ENCODE data around the gene PPIF. TPM values are rescaled to one million over a fixed set of nuclear protein-coding genes. Genes with fewer than 3 reads are reported as not detected.

Gene PPIF
- total RNA-seq, 1 experiment from 2014 or later = 80.9 TPM

DNA sequence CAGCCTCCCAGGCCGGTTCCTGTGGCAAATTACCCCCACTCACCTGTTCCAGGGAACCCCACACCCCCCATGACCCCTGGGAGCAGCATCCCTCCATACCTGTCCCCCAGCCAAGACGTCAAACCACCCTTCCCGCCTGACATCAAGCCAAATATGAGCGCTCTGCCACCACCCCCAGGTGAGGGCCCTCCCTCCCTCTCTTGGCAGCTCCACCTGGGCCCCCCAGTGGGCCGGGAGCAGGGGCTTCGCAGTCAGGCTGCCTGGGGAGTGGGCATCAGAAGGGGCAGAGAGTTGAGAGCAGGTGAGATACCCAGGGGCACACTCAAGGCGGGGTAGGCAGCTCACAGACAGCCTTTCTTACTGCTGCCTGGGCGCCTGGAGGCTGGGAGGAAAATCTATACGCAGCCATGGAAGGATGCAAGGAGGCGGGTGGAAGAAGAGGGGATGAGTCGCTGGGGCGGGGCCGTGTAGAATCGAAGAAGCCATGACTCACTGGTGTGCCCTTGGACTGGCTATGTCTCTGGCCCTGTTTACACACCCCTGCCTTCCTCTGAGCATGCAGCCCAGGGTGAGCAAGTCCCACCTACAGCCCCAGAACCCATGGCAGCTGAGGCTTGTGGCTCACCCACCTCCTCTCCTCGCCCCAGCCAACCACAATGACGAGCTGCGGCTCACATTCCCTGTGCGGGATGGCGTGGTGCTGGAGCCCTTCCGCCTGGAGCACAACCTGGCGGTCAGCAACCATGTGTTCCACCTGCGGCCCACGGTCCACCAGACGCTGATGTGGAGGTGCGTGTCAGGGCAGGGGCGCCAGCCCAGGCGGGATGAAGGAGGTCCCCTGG lies 48.6 kb upstream of the PPIF start:
- Mint-ChIP-seq H3K36me3 (peaks cover 43% of the 10 kb centered on the region), H3K27ac (no peak overlapping the region), H3K9me3 (no peaks in the 10 kb centered on the region), H3K4me1 (no peaks in the 10 kb centered on the region), H3K27me3 (ENCODE audit: low read depth) (no peaks in the 10 kb centered on the region), H3K4me3 (no peak overlapping the region)
- ATAC-seq (no peak), DNase-seq (ENCODE audit: low spot score) (no peak)
- TF ChIP-seq IRF2 (CRISPR knock-in tag; IDR thresholded peaks at IDR 0.05; ENCODE audit: borderline replicate concordance, low read depth) (no peak), GTF2I (CRISPR knock-in tag; conservative IDR thresholded peaks at IDR 0.05) (no peak), JUN (CRISPR knock-in tag; IDR thresholded peaks at IDR 0.05) (no peak), NFYB (CRISPR knock-in tag; conservative IDR thresholded peaks at IDR 0.05; ENCODE audit: low read depth) (no peak), ZNF423 (CRISPR knock-in tag; IDR thresholded peaks at IDR 0.05) (no peak), FOXJ3 (CRISPR knock-in tag; IDR thresholded peaks at IDR 0.05; ENCODE audit: borderline replicate concordance) (no peak), NR1H2 (CRISPR knock-in tag; IDR thresholded peaks at IDR 0.05) (no peak), ZNF138 (CRISPR knock-in tag; conservative IDR thresholded peaks at IDR 0.05) (no peak)
- TF ChIP-seq, protein P1, sequence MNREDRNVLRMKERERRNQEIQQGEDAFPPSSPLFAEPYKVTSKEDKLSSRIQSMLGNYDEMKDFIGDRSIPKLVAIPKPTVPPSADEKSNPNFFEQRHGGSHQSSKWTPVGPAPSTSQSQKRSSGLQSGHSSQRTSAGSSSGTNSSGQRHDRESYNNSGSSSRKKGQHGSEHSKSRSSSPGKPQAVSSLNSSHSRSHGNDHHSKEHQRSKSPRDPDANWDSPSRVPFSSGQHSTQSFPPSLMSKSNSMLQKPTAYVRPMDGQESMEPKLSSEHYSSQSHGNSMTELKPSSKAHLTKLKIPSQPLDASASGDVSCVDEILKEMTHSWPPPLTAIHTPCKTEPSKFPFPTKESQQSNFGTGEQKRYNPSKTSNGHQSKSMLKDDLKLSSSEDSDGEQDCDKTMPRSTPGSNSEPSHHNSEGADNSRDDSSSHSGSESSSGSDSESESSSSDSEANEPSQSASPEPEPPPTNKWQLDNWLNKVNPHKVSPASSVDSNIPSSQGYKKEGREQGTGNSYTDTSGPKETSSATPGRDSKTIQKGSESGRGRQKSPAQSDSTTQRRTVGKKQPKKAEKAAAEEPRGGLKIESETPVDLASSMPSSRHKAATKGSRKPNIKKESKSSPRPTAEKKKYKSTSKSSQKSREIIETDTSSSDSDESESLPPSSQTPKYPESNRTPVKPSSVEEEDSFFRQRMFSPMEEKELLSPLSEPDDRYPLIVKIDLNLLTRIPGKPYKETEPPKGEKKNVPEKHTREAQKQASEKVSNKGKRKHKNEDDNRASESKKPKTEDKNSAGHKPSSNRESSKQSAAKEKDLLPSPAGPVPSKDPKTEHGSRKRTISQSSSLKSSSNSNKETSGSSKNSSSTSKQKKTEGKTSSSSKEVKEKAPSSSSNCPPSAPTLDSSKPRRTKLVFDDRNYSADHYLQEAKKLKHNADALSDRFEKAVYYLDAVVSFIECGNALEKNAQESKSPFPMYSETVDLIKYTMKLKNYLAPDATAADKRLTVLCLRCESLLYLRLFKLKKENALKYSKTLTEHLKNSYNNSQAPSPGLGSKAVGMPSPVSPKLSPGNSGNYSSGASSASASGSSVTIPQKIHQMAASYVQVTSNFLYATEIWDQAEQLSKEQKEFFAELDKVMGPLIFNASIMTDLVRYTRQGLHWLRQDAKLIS (CRISPR knock-in tag; IDR thresholded peaks at IDR 0.05; ENCODE audit: borderline replicate concordance) = no peak
- TF ChIP-seq, protein P2, sequence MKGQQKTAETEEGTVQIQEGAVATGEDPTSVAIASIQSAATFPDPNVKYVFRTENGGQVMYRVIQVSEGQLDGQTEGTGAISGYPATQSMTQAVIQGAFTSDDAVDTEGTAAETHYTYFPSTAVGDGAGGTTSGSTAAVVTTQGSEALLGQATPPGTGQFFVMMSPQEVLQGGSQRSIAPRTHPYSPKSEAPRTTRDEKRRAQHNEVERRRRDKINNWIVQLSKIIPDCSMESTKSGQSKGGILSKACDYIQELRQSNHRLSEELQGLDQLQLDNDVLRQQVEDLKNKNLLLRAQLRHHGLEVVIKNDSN (CRISPR knock-in tag; IDR thresholded peaks at IDR 0.05) = no peak
- TF ChIP-seq, protein P3, sequence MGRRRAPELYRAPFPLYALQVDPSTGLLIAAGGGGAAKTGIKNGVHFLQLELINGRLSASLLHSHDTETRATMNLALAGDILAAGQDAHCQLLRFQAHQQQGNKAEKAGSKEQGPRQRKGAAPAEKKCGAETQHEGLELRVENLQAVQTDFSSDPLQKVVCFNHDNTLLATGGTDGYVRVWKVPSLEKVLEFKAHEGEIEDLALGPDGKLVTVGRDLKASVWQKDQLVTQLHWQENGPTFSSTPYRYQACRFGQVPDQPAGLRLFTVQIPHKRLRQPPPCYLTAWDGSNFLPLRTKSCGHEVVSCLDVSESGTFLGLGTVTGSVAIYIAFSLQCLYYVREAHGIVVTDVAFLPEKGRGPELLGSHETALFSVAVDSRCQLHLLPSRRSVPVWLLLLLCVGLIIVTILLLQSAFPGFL (CRISPR knock-in tag; IDR thresholded peaks at IDR 0.05; ENCODE audit: borderline replicate concordance) = no peak
- POLR2A ChIA-PET = interaction anchor here (1.1 kb wide), 1 partner anchor 48 kb away, joined by 3 read pairs; no protein-coding TSS in a partner anchor
- CTCF ChIA-PET = interaction anchor here (2.1 kb wide), 1 partner anchor 48 kb away, joined by 5 read pairs; no protein-coding TSS in a partner anchor

DNA sequence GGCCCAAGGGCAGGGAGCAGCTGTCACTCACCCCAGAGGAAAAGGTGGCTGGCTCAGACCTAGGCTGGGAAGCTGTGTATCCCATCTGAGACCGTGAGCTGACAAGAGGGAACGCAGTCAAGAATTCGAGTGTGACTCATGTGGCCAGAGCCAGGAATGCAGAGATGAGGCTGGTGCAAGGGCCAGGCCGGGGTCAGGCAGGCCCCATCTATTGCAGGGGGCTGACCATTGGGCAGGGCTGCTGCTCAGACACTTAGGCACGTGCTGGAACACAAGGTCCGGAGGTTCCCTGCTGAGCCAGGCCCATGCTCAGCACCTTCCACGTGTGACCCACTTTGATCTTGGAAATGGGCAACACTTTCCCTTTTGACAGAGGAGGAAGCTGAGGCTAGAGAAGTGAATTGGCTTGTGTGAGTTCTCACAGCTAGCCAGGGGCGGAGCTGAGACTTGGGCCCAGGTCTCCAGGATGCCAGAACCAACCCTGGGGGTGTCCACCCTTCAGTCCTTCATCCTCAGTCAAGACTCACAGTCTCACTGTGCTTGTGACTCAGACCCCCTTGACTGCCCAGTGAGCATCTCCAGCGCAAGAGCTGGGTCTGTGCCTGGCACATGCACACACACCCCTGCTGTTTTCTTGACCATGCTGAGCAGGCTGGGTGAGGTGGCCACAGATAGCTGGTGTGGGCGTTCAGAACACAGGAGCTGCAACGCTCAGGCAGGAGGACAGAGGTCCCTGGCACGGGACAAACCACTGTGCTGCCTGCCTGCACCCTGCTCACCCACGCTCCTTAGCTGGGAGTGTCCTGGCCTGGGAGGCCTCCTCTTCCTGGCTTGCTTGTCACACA lies 47.6 kb upstream of the PPIF start:
- no peak for ATAC-seq
- CTCF ChIA-PET = interaction anchor here (2.1 kb wide), 1 partner anchor 47 kb away, joined by 5 read pairs; no protein-coding TSS in a partner anchor
- TF ChIP-seq, protein P4, sequence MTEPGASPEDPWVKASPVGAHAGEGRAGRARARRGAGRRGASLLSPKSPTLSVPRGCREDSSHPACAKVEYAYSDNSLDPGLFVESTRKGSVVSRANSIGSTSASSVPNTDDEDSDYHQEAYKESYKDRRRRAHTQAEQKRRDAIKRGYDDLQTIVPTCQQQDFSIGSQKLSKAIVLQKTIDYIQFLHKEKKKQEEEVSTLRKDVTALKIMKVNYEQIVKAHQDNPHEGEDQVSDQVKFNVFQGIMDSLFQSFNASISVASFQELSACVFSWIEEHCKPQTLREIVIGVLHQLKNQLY (CRISPR knock-in tag; IDR thresholded peaks at IDR 0.05) = no peak
- TF ChIP-seq, protein P5, sequence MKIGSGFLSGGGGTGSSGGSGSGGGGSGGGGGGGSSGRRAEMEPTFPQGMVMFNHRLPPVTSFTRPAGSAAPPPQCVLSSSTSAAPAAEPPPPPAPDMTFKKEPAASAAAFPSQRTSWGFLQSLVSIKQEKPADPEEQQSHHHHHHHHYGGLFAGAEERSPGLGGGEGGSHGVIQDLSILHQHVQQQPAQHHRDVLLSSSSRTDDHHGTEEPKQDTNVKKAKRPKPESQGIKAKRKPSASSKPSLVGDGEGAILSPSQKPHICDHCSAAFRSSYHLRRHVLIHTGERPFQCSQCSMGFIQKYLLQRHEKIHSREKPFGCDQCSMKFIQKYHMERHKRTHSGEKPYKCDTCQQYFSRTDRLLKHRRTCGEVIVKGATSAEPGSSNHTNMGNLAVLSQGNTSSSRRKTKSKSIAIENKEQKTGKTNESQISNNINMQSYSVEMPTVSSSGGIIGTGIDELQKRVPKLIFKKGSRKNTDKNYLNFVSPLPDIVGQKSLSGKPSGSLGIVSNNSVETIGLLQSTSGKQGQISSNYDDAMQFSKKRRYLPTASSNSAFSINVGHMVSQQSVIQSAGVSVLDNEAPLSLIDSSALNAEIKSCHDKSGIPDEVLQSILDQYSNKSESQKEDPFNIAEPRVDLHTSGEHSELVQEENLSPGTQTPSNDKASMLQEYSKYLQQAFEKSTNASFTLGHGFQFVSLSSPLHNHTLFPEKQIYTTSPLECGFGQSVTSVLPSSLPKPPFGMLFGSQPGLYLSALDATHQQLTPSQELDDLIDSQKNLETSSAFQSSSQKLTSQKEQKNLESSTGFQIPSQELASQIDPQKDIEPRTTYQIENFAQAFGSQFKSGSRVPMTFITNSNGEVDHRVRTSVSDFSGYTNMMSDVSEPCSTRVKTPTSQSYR (CRISPR knock-in tag; IDR thresholded peaks at IDR 0.05) = no peak
- no peak for TF ChIP-seq FOXJ3 (CRISPR knock-in tag; IDR thresholded peaks at IDR 0.05; ENCODE audit: borderline replicate concordance)
- TF ChIP-seq, protein P6, sequence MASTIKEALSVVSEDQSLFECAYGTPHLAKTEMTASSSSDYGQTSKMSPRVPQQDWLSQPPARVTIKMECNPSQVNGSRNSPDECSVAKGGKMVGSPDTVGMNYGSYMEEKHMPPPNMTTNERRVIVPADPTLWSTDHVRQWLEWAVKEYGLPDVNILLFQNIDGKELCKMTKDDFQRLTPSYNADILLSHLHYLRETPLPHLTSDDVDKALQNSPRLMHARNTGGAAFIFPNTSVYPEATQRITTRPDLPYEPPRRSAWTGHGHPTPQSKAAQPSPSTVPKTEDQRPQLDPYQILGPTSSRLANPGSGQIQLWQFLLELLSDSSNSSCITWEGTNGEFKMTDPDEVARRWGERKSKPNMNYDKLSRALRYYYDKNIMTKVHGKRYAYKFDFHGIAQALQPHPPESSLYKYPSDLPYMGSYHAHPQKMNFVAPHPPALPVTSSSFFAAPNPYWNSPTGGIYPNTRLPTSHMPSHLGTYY (CRISPR knock-in tag; IDR thresholded peaks at IDR 0.05) = no peak
- TF ChIP-seq GTF2I (CRISPR knock-in tag; conservative IDR thresholded peaks at IDR 0.05) = no peak
- TF ChIP-seq, protein P3 (CRISPR knock-in tag; IDR thresholded peaks at IDR 0.05; ENCODE audit: borderline replicate concordance) = no peak
- no peak for TF ChIP-seq EMX1 (CRISPR knock-in tag; IDR thresholded peaks at IDR 0.05)
- TF ChIP-seq, protein P7, sequence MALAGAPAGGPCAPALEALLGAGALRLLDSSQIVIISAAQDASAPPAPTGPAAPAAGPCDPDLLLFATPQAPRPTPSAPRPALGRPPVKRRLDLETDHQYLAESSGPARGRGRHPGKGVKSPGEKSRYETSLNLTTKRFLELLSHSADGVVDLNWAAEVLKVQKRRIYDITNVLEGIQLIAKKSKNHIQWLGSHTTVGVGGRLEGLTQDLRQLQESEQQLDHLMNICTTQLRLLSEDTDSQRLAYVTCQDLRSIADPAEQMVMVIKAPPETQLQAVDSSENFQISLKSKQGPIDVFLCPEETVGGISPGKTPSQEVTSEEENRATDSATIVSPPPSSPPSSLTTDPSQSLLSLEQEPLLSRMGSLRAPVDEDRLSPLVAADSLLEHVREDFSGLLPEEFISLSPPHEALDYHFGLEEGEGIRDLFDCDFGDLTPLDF (CRISPR knock-in tag; IDR thresholded peaks at IDR 0.05) = no peak
- no peak for TF ChIP-seq IRF2 (CRISPR knock-in tag; IDR thresholded peaks at IDR 0.05; ENCODE audit: borderline replicate concordance, low read depth)
- TF ChIP-seq, protein P8, sequence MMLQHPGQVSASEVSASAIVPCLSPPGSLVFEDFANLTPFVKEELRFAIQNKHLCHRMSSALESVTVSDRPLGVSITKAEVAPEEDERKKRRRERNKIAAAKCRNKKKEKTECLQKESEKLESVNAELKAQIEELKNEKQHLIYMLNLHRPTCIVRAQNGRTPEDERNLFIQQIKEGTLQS (CRISPR knock-in tag; conservative IDR thresholded peaks at IDR 0.05) = no peak

More for the DNA sequence above, 47.6 kb upstream of the PPIF start:
- H3K27ac Mint-ChIP-seq = no peak overlapping the region
- no peak for DNase-seq (ENCODE audit: low spot score)
- H3K27me3 Mint-ChIP-seq (ENCODE audit: low read depth) = no peaks in the 10 kb centered on the region
- H3K4me3 Mint-ChIP-seq = no peak overlapping the region
- H3K4me1 Mint-ChIP-seq = no peaks in the 10 kb centered on the region
- POLR2A ChIA-PET = no interaction called here
- H3K36me3 Mint-ChIP-seq = peaks cover 42% of the 10 kb centered on the region
- no peaks in the 10 kb centered on the region for H3K9me3 Mint-ChIP-seq

Data from WTC11 (cell line).